Chondrocyte (in vitro differentiated cells): Measurements from ENCODE around the gene POGZ. TPM values are rescaled to one million over a fixed set of nuclear protein-coding genes. Genes with fewer than 3 reads are reported as not detected.
A peak's percentile ranks its signal among the peaks of the same experiment; 100 is the strongest.
"Not testable (repeated sequence)": the region's sequence is repeated elsewhere in the genome, so short reads cannot be mapped to it uniquely, and the experiment has no call there.

Source experiments
- DNase-seq: peaks from one replicate; pipeline ENCODE4 v3.0.0; 2021; ENCODE audit warnings: mixed read lengths, low spot score
- H3K27ac Mint-ChIP-seq: one replicate; pipeline ENCODE4 v1.8.0; 2021; ENCODE audit warnings: mild to moderate bottlenecking, moderate library complexity, mixed read lengths; ENCODE audit not compliant: unreplicated experiment
- H3K27me3 Mint-ChIP-seq: 2 replicates; pipeline ENCODE4 v1.8.0; 2021; ENCODE audit warnings: low read depth, mixed read lengths
- H3K36me3 Mint-ChIP-seq: 2 replicates; pipeline ENCODE4 v1.8.0; 2021; ENCODE audit warnings: low read depth, mixed read lengths
- H3K4me1 Mint-ChIP-seq: 2 replicates; pipeline ENCODE4 v1.8.0; 2021; ENCODE audit warnings: low read depth, mild to moderate bottlenecking, mixed read lengths
- H3K4me3 Mint-ChIP-seq: one replicate; pipeline ENCODE4 v1.8.0; 2021; ENCODE audit warnings: mild to moderate bottlenecking, moderate library complexity, mixed read lengths; ENCODE audit not compliant: unreplicated experiment
- H3K9me3 Mint-ChIP-seq: 2 replicates; pipeline ENCODE4 v1.8.0; 2021; ENCODE audit warnings: low read depth, mixed read lengths
- CTCF ChIP-seq: fragments of 200-600 bp; sonication (generic); IDR thresholded peaks from 2 replicates; pipeline ENCODE4 v1.5.0; 2021; ENCODE audit warnings: antibody characterized with exemption, mild to moderate bottlenecking, moderate library complexity
- total RNA-seq: library from RNA; stranded (reverse); gene quantifications from 3 replicates; pipeline ENCODE4 v1.2.1, GENCODE V29; 2021

POGZ gene
- total RNA-seq, 1 donor from 2014 or later: 65.0 TPM

GRCh38 chr1:151455966-151456365 lies 3.3 kb downstream of the POGZ start:
- no peak for DNase-seq
- H3K9me3 Mint-ChIP-seq: no peaks in the 10 kb centered on the region
- H3K4me1 Mint-ChIP-seq: peaks cover 49% of the 10 kb centered on the region
- TF ChIP-seq CTCF: no peak
- no peaks in the 10 kb centered on the region for H3K27me3 Mint-ChIP-seq
- H3K36me3 Mint-ChIP-seq: peaks cover 1% of the 10 kb centered on the region
- H3K4me3 Mint-ChIP-seq: peak overlapping the region; percentile 12
- H3K27ac Mint-ChIP-seq: peak overlapping the region; percentile 94

- Mint-ChIP-seq H3K9me3 (no peaks in the 10 kb centered on the region), H3K27me3 (no peaks in the 10 kb centered on the region), H3K36me3 (peaks cover 1% of the 10 kb centered on the region), H3K4me1 (peaks cover 49% of the 10 kb centered on the region), H3K27ac (peak overlapping the region; percentile 94), H3K4me3 (no peak overlapping the region)
- DNase-seq: no peak
- no peak for TF ChIP-seq CTCF
Observed at GRCh38 chr1:151455231-151455630, 4.1 kb downstream of the POGZ start.

- H3K4me3 Mint-ChIP-seq: no peak overlapping the region
- H3K9me3 Mint-ChIP-seq: no peaks in the 10 kb centered on the region
- no peaks in the 10 kb centered on the region for H3K27me3 Mint-ChIP-seq
- H3K36me3 Mint-ChIP-seq: peaks cover 2% of the 10 kb centered on the region
- no peak for TF ChIP-seq CTCF
- H3K27ac Mint-ChIP-seq: no peak overlapping the region
- H3K4me1 Mint-ChIP-seq: peaks cover 29% of the 10 kb centered on the region
- no peak for DNase-seq
Observed at GRCh38 chr1:151447696-151448095, 11.6 kb downstream of the POGZ start.

GRCh38 chr1:151444783-151445177 lies 14.5 kb downstream of the POGZ start:
- no peak for DNase-seq
- H3K27ac Mint-ChIP-seq: peak overlapping the region; percentile 61
- H3K4me3 Mint-ChIP-seq: no peak overlapping the region
- H3K36me3 Mint-ChIP-seq: peaks cover 2% of the 10 kb centered on the region
- no peak for TF ChIP-seq CTCF
- peaks cover 47% of the 10 kb centered on the region for H3K4me1 Mint-ChIP-seq
- H3K27me3 Mint-ChIP-seq: no peaks in the 10 kb centered on the region
- H3K9me3 Mint-ChIP-seq: no peaks in the 10 kb centered on the region

GRCh38 chr1:151443846-151444782 lies 15.2 kb downstream of the POGZ start:
- H3K9me3 Mint-ChIP-seq: no peaks in the 10 kb centered on the region
- peak overlapping the region; percentile 61 for H3K27ac Mint-ChIP-seq
- peak; percentile 93 for TF ChIP-seq CTCF
- no peak overlapping the region for H3K4me3 Mint-ChIP-seq
- H3K36me3 Mint-ChIP-seq: peaks cover 2% of the 10 kb centered on the region
- H3K27me3 Mint-ChIP-seq: no peaks in the 10 kb centered on the region
- H3K4me1 Mint-ChIP-seq: peaks cover 47% of the 10 kb centered on the region
- no peak for DNase-seq

- H3K4me3 Mint-ChIP-seq, H3K27ac Mint-ChIP-seq, H3K9me3 Mint-ChIP-seq, H3K27me3 Mint-ChIP-seq, DNase-seq, H3K36me3 Mint-ChIP-seq: not testable (repeated sequence)
- H3K4me1 Mint-ChIP-seq: peaks cover 38% of the 10 kb centered on the region
Observed at GRCh38 chr1:151437396-151437795, 21.9 kb downstream of the POGZ start.
